GM12878 (cell line): Measurements from ENCODE around the gene PALLD. TPM values are rescaled to one million over a fixed set of nuclear protein-coding genes. Genes with fewer than 3 reads are reported as not detected.

Experiments used
- ATAC-seq: fragments of 200-7000 bp; cut with Tn5 transposase; 3 replicates; pipeline ENCODE4 v1.9.1; 2020; ENCODE audit warnings: mild to moderate bottlenecking, moderate library complexity
- BruUV-seq: library from RNA; stranded (reverse); fragments of 400-500 nt; replicated peaks from 2 replicates; lab custom pipeline; 2021; lab: Mats Ljungman, UMichigan
- CTCF ChIA-PET: fragments of 300-600 bp; sonication (Branson Sonifier 250); formaldehyde crosslinking; extraction: SDS; loops from one replicate; lab custom pipeline; 2021; ENCODE audit warnings: inconsistent platforms; lab: Yijun Ruan, JAX
- POLR2A ChIA-PET: fragments of 350-600 bp; formaldehyde crosslinking; extraction: SDS; loops from one replicate; lab custom pipeline; 2021; ENCODE audit warnings: inconsistent platforms; lab: Charles Lee
- RAD21 ChIA-PET: fragments of 300-600 bp; sonication (Branson Sonifier 250); formaldehyde crosslinking; loops from one replicate; lab custom pipeline; 2023; ENCODE audit warnings: antibody characterized with exemption; ENCODE audit not compliant: unreplicated experiment; lab: Charles Lee
- SMC1A ChIA-PET: fragments of 300-600 bp; sonication (Branson Sonifier 250); formaldehyde crosslinking; loops from one replicate; lab custom pipeline; 2023; ENCODE audit not compliant: unreplicated experiment, uncharacterized antibody; lab: Charles Lee
- DNase-seq: peaks from one replicate; pipeline ENCODE4 v3.0.0-alpha.2; 2011; ENCODE audit warnings: low read depth, low spot score
- FAIRE-seq: peaks from 3 replicates; lab custom pipeline; 2011; peaks lifted over from hg19 to GRCh38; lab: Jason Lieb, UNC
- H2AFZ ChIP-seq: 2 replicates; pipeline ENCODE4 v1.6.0; 2011; ENCODE audit warnings: low read depth, low read length, control low read depth; ENCODE audit not compliant: control insufficient read depth
- H3K27ac ChIP-seq: 2 replicates; pipeline ENCODE4 v1.5.1; 2011; ENCODE audit warnings: control low read depth; ENCODE audit not compliant: control insufficient read depth, insufficient read depth
- H3K27me3 ChIP-seq, 2 experiments: replicated peaks in 1 of 2; 2 replicates each; pipeline versions ENCODE4 v1.6.0 to v1.6.1; 2011; ENCODE audit warnings: low read length in 1 of 2; ENCODE audit not compliant: control insufficient read depth in 2 of 2, insufficient read depth in 2 of 2
- H3K36me3 ChIP-seq, 2 experiments: 2 replicates each; pipeline ENCODE4 v1.5.1; 2011; ENCODE audit warnings: low read length in 1 of 2; ENCODE audit not compliant: control insufficient read depth in 2 of 2, insufficient read depth in 2 of 2
- H3K4me1 ChIP-seq: 2 replicates; pipeline ENCODE4 v1.6.1; 2011; ENCODE audit warnings: mild to moderate bottlenecking, low read length, moderate library complexity, mixed read lengths; ENCODE audit not compliant: control insufficient read depth, insufficient read depth
- H3K4me2 ChIP-seq: 2 replicates; pipeline ENCODE4 v1.6.0; 2011; ENCODE audit warnings: control low read depth; ENCODE audit not compliant: control insufficient read depth, insufficient read depth
- H3K4me3 ChIP-seq: fragments of 200-600 bp; sonication (generic); 2 replicates; pipeline ENCODE4 v1.5.1; 2016
- H3K79me2 ChIP-seq: 2 replicates; pipeline ENCODE4 v1.6.0; 2011; ENCODE audit warnings: low read length; ENCODE audit not compliant: control insufficient read depth, insufficient read depth
- H3K9ac ChIP-seq: 2 replicates; pipeline ENCODE4 v1.8.0; 2011; ENCODE audit warnings: low read length, control low read depth, mixed read lengths; ENCODE audit not compliant: control insufficient read depth, insufficient read depth
- H3K9me3 ChIP-seq: replicated peaks from 3 replicates; pipeline ENCODE4 v1.5.1; 2011; ENCODE audit warnings: mild to moderate bottlenecking, low read length; ENCODE audit not compliant: control insufficient read depth, insufficient read depth
- H4K20me1 ChIP-seq: 2 replicates; pipeline ENCODE4 v1.6.0; 2011; ENCODE audit not compliant: control insufficient read depth, insufficient read depth
- CEBPZ ChIP-seq: fragments of 150-350 bp; IDR thresholded peaks from 2 replicates; pipeline ENCODE4 v1.6.1; 2016; ENCODE audit warnings: low read depth, low read length
- PKNOX1 ChIP-seq: fragments of 450-650 bp; IDR thresholded peaks from 2 replicates; pipeline ENCODE4 v1.6.1; 2016; ENCODE audit warnings: mild to moderate bottlenecking
- ZBTB11 ChIP-seq: fragments of 450-650 bp; formaldehyde crosslinking; IDR thresholded peaks from 2 replicates; pipeline ENCODE4 v1.5.0; 2022; ENCODE audit warnings: mild to moderate bottlenecking, missing genetic modification characterization
- WGBS: methylation state at CpG from one replicate; pipeline ENCODE4 v1.1.6; 2016; ENCODE audit warnings: low lambda C conversion rate; ENCODE audit not compliant: insufficient replicate concordance, insufficient coverage; ENCODE audit errors: missing lambda C conversion rate; 5-methylcytosine and 5-hydroxymethylcytosine counted together
- in situ Hi-C: fragments of 300-500 bp; cut with MboI; formaldehyde crosslinking; loops from 9 replicates; pipeline ENCODE4 v1.14.3; 2018; ENCODE audit warnings: mixed read lengths
- intact Hi-C: fragments of 100-400 bp; cut with micrococcal nuclease; formaldehyde crosslinking; loops from one replicate; pipeline ENCODE4 v1.14.2; 2022; ENCODE audit not compliant: unreplicated experiment
- polyA plus RNA-seq, 11 experiments: library from polyadenylated mRNA; depleted of rRNA in 4 of 11; unstranded in 6 of 11; stranded (reverse) in 5 of 11; fragments of >200 nt; fragmentation: Nextera tagmentation in 4 of 11; fragmentation: Illumina TruSeq in 1 of 11; extraction: Ambion mirVana in 4 of 11; extraction: Trizol in 1 of 11; gene quantifications; 1 replicate in 1 of 11; 2 replicates in 10 of 11; pipeline versions ENCODE4 v1.2.1 to v1.2.3, GENCODE V29; 2011 to 2016; ENCODE audit warnings: inconsistent platforms in 2 of 11, missing spikeins in 2 of 11, low read depth in 1 of 11
- total RNA-seq, 4 experiments: library from RNA; depleted of rRNA in 3 of 4; stranded (reverse); fragments of >200 nt in 3 of 4; fragmentation: Illumina TruSeq in 1 of 4; extraction: Trizol in 1 of 4; gene quantifications; 2 replicates each; pipeline versions ENCODE4 v1.2.1 to v1.2.3, GENCODE V29; 2013 to 2021

The PALLD gene
- total and polyA plus RNA-seq, 10 of the 15 experiments (the other 5 are each of a cell fraction or from before 2014, with no cell fraction given): 1.0 to 7.7 (median 1.7) TPM

GRCh38 chr4:168908851-168909273 is 412.0 kb downstream of the PALLD start:
- intact Hi-C loops (no loop called here), in situ Hi-C loops (no loop called here)
- H3K4me2 ChIP-seq: no peak overlapping the region
- CTCF ChIA-PET: interaction anchor here (0.5 to 2.5 kb wide), 8 partner anchors 9 to 1551 kb away, joined by 3 to 17 read pairs (median 3); no protein-coding TSS in a partner anchor
- H3K79me2 ChIP-seq: no peaks in the 10 kb centered on the region
- SMC1A ChIA-PET: interaction anchor here (0.7 to 17.4 kb wide), 8 partner anchors 10 to 656 kb away, joined by 3 to 292 read pairs (median 4); no protein-coding TSS in a partner anchor
- POLR2A ChIA-PET: no interaction called here
- DNase-seq: no peak
- H3K36me3 ChIP-seq: no peaks in the 10 kb centered on the region; a peak in 1 of 4 replicates
- H3K9me3 ChIP-seq: no peaks in the 10 kb centered on the region
- FAIRE-seq: no peak
- no peak overlapping the region for H3K9ac ChIP-seq
- H3K4me1 ChIP-seq: no peaks in the 10 kb centered on the region
- no peak overlapping the region for H3K27ac ChIP-seq
- no peak for ATAC-seq
- no peaks in the 10 kb centered on the region for H4K20me1 ChIP-seq
- WGBS: 59% methylated on average over 3 of the region's 3 CpGs
- TF ChIP-seq ZBTB11 (no peak), PKNOX1 (no peak), CEBPZ (no peak)
- TF ChIP-seq, all 136 proteins: peak for 0
- RAD21 ChIA-PET: interaction anchor here (0.6 to 1.0 kb wide), 3 partner anchors 9 to 577 kb away, joined by 3 to 4 read pairs (median 3); no protein-coding TSS in a partner anchor
- BruUV-seq: no TSS peak
- Histone ChIP-seq H3K27me3 (no peaks in the 10 kb centered on the region), H2AFZ (no peak overlapping the region), H3K4me3 (no peak overlapping the region)
